Ovary (tissue), 3 donors: ENCODE results near the gene HNRNPU.

ENCODE experiments used
- EP300 ChIP-seq: sonication (generic); formaldehyde crosslinking; IDR thresholded peaks from one replicate; pipeline ENCODE4 v1.6.1; 2017; ENCODE audit warnings: antibody characterized with exemption
- POLR2A ChIP-seq: fragments of 450-650 bp; IDR thresholded peaks from one replicate; pipeline ENCODE4 v1.6.1; 2017; ENCODE audit warnings: antibody characterized with exemption, mild to moderate bottlenecking, moderate library complexity
- TF ChIP-seq, protein P1 (sequence below), 3 donors: fragments of 450-650 bp in 2 of 3; fragments of 200-600 bp in 1 of 3; IDR thresholded peaks; one replicate each; pipeline versions ENCODE4 v1.5.1 to v1.8.0; 2016 to 2022; ENCODE audit warnings: antibody characterized with exemption in 3 of 3, mild to moderate bottlenecking in 1 of 3
- donor health status: DM: no; HTN: no; CAD: no.

GRCh38 chr1:244897476-244898254 lies 33.3 kb upstream of the HNRNPU start:
- TF ChIP-seq, protein P1, sequence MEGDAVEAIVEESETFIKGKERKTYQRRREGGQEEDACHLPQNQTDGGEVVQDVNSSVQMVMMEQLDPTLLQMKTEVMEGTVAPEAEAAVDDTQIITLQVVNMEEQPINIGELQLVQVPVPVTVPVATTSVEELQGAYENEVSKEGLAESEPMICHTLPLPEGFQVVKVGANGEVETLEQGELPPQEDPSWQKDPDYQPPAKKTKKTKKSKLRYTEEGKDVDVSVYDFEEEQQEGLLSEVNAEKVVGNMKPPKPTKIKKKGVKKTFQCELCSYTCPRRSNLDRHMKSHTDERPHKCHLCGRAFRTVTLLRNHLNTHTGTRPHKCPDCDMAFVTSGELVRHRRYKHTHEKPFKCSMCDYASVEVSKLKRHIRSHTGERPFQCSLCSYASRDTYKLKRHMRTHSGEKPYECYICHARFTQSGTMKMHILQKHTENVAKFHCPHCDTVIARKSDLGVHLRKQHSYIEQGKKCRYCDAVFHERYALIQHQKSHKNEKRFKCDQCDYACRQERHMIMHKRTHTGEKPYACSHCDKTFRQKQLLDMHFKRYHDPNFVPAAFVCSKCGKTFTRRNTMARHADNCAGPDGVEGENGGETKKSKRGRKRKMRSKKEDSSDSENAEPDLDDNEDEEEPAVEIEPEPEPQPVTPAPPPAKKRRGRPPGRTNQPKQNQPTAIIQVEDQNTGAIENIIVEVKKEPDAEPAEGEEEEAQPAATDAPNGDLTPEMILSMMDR (IDR thresholded peaks at IDR 0.05) = no peak
- no peak for TF ChIP-seq POLR2A
- TF ChIP-seq EP300 = no peak
